ENCODE data around the gene ZFAND2B.

GRCh38 chr2:219158025-219158424, 48.6 kb upstream of the ZFAND2B start:
- TF ChIP-seq POLR2A (IDR thresholded peaks at IDR 0.05) = no peak
- TF ChIP-seq, protein P1, sequence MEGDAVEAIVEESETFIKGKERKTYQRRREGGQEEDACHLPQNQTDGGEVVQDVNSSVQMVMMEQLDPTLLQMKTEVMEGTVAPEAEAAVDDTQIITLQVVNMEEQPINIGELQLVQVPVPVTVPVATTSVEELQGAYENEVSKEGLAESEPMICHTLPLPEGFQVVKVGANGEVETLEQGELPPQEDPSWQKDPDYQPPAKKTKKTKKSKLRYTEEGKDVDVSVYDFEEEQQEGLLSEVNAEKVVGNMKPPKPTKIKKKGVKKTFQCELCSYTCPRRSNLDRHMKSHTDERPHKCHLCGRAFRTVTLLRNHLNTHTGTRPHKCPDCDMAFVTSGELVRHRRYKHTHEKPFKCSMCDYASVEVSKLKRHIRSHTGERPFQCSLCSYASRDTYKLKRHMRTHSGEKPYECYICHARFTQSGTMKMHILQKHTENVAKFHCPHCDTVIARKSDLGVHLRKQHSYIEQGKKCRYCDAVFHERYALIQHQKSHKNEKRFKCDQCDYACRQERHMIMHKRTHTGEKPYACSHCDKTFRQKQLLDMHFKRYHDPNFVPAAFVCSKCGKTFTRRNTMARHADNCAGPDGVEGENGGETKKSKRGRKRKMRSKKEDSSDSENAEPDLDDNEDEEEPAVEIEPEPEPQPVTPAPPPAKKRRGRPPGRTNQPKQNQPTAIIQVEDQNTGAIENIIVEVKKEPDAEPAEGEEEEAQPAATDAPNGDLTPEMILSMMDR (IDR thresholded peaks at IDR 0.05) = no peak
